Kidney epithelial cell (primary cell): Measurements from ENCODE around the gene HECTD1. TPM values are rescaled to one million over a fixed set of nuclear protein-coding genes. Genes with fewer than 3 reads are reported as not detected.
"Not testable (repeated sequence)": the region's sequence is repeated elsewhere in the genome, so short reads cannot be mapped to it uniquely, and the experiment has no call there.

ENCODE experiments used
- DNase-seq: peaks from one replicate; pipeline ENCODE4 v3.0.0-alpha.2; 2010; ENCODE audit warnings: low read depth
- H3K27me3 ChIP-seq: 2 replicates; pipeline ENCODE4 v1.6.0; 2011; ENCODE audit warnings: low read length; ENCODE audit not compliant: control insufficient read depth, insufficient read depth
- H3K36me3 ChIP-seq: 2 replicates; pipeline ENCODE4 v1.5.1; 2011; ENCODE audit warnings: low read length; ENCODE audit not compliant: control insufficient read depth, insufficient read depth
- H3K4me3 ChIP-seq: 2 replicates; pipeline ENCODE4 v1.5.1; 2011; ENCODE audit warnings: low read depth, mild to moderate bottlenecking, control low read depth, low read length
- CTCF ChIP-seq: IDR thresholded peaks from 2 replicates; pipeline ENCODE4 v1.5.1; 2011; ENCODE audit warnings: mild to moderate bottlenecking, moderate library complexity, low read length, control low read depth, inconsistent platforms; ENCODE audit not compliant: insufficient read depth, poor library complexity, severe bottlenecking
- total RNA-seq: library from RNA; depleted of rRNA; stranded (reverse); fragments of >200 nt; gene quantifications from 2 replicates; pipeline ENCODE4 v1.2.3, GENCODE V29; 2015

HECTD1 gene
- total RNA-seq, 1 donor from 2014 or later: 118 TPM

- Histone ChIP-seq H3K4me3 (no peak overlapping the region), H3K36me3 (no peaks in the 10 kb centered on the region), H3K27me3 (no peaks in the 10 kb centered on the region)
- DNase-seq: no peak
- TF ChIP-seq CTCF: no peak
These were observed 32.1 kb upstream of the HECTD1 start for GRCh38 chr14:31239741-31240140.

GRCh38 chr14:31235462-31235861, 27.9 kb upstream of the HECTD1 start:
- DNase-seq: no peak
- no peak for TF ChIP-seq CTCF

GRCh38 chr14:31232081-31232480, 24.5 kb upstream of the HECTD1 start:
- Histone ChIP-seq H3K4me3 (no peak overlapping the region), H3K36me3 (no peaks in the 10 kb centered on the region), H3K27me3 (no peaks in the 10 kb centered on the region)
- DNase-seq: no peak
- TF ChIP-seq CTCF: no peak

More at GRCh38 chr14:31235462-31235861, 27.9 kb upstream of the HECTD1 start:
- Histone ChIP-seq H3K4me3 (no peak overlapping the region), H3K36me3 (no peaks in the 10 kb centered on the region), H3K27me3 (no peaks in the 10 kb centered on the region)

GRCh38 chr14:31231272-31231671, 23.7 kb upstream of the HECTD1 start:
- H3K27me3 ChIP-seq, H3K4me3 ChIP-seq, H3K36me3 ChIP-seq, DNase-seq: not testable (repeated sequence)

GRCh38 chr14:31230573-31230958, 23.0 kb upstream of the HECTD1 start:
- Histone ChIP-seq H3K36me3 (no peaks in the 10 kb centered on the region), H3K27me3 (no peaks in the 10 kb centered on the region), H3K4me3 (no peak overlapping the region)
- no peak for DNase-seq
- no peak for TF ChIP-seq CTCF

- no peak overlapping the region for H3K4me3 ChIP-seq
- TF ChIP-seq CTCF: no peak
- peak; percentile 91 for DNase-seq
These were observed 22.3 kb upstream of the HECTD1 start for GRCh38 chr14:31229638-31230572.

More at GRCh38 chr14:31229638-31230572, 22.3 kb upstream of the HECTD1 start:
- no peaks in the 10 kb centered on the region for H3K27me3 ChIP-seq
- no peaks in the 10 kb centered on the region for H3K36me3 ChIP-seq
